Osteoblast (primary cell): ENCODE measurements around the gene AKAP6. TPM values are rescaled to one million over a fixed set of nuclear protein-coding genes. Genes with fewer than 3 reads are reported as not detected.
A peak's percentile ranks its signal among the peaks of the same experiment; 100 is the strongest.

Experiments used
- DNase-seq: peaks from one replicate; pipeline ENCODE4 v3.0.0; 2011; ENCODE audit warnings: low spot score, mixed read lengths; ENCODE audit not compliant: insufficient read length; ENCODE audit errors: missing footprints
- H2AFZ ChIP-seq: 2 replicates; pipeline ENCODE4 v1.6.0; 2011; ENCODE audit warnings: mild to moderate bottlenecking, low read length
- H3K27ac ChIP-seq: 2 replicates; pipeline ENCODE4 v1.5.1; 2011; ENCODE audit warnings: mild to moderate bottlenecking, low read depth, low read length, moderate library complexity
- H3K27me3 ChIP-seq: 2 replicates; pipeline ENCODE4 v1.6.0; 2012; ENCODE audit warnings: mild to moderate bottlenecking, control low read depth, inconsistent platforms, low read length, moderate library complexity; ENCODE audit not compliant: insufficient read depth
- H3K36me3 ChIP-seq: 2 replicates; pipeline ENCODE4 v1.5.1; 2011; ENCODE audit warnings: mild to moderate bottlenecking, low read length, control low read depth, moderate library complexity; ENCODE audit not compliant: insufficient read depth
- H3K4me1 ChIP-seq: 2 replicates; pipeline ENCODE4 v1.5.1; 2011; ENCODE audit warnings: mild to moderate bottlenecking, low read length, control low read depth, moderate library complexity; ENCODE audit not compliant: insufficient read depth
- H3K4me2 ChIP-seq: 2 replicates; pipeline ENCODE4 v1.6.0; 2011; ENCODE audit warnings: mild to moderate bottlenecking, low read length; ENCODE audit not compliant: insufficient read depth
- H3K4me3 ChIP-seq: fragments of 200-600 bp; sonication (generic); 3 replicates; pipeline ENCODE4 v1.5.1; 2012; ENCODE audit warnings: mild to moderate bottlenecking, low read length, inconsistent platforms; ENCODE audit not compliant: insufficient read depth
- H3K79me2 ChIP-seq: 2 replicates; pipeline ENCODE4 v1.6.0; 2012; ENCODE audit warnings: mild to moderate bottlenecking, low read length, control low read depth, inconsistent platforms; ENCODE audit not compliant: insufficient read depth
- H3K9me3 ChIP-seq: 2 replicates; pipeline ENCODE4 v1.5.1; 2011; ENCODE audit warnings: low read depth, low read length, control low read depth
- H4K20me1 ChIP-seq: 2 replicates; pipeline ENCODE4 v1.6.0; 2012; ENCODE audit warnings: mild to moderate bottlenecking, low read length, control low read depth; ENCODE audit not compliant: insufficient read depth
- CTCF ChIP-seq: IDR thresholded peaks from 2 replicates; pipeline ENCODE4 v1.5.1; 2011; ENCODE audit warnings: mild to moderate bottlenecking, low read depth, low read length, moderate library complexity; ENCODE audit errors: extremely low read depth
- total RNA-seq: library from RNA; depleted of rRNA; stranded (reverse); fragments of >200 nt; gene quantifications from 2 replicates; pipeline ENCODE4 v1.2.3, GENCODE V29; 2012

The AKAP6 gene
- total RNA-seq, 1 donor: 2.2 TPM

- no peak overlapping the region for H2AFZ ChIP-seq
- DNase-seq: no peak
Measured at GRCh38 chr14:32476532-32476931, 147.4 kb downstream of the AKAP6 start.

GRCh38 chr14:32477396-32477795 lies 148.3 kb downstream of the AKAP6 start:
- H2AFZ ChIP-seq: no peak overlapping the region
- DNase-seq: no peak
- H3K4me3 ChIP-seq: no peak overlapping the region
- no peaks in the 10 kb centered on the region for H3K27me3 ChIP-seq
- no peak overlapping the region for H3K27ac ChIP-seq
- H3K9me3 ChIP-seq: no peaks in the 10 kb centered on the region
- H3K36me3 ChIP-seq: no peaks in the 10 kb centered on the region
- H4K20me1 ChIP-seq: no peaks in the 10 kb centered on the region
- no peaks in the 10 kb centered on the region for H3K79me2 ChIP-seq
- H3K4me1 ChIP-seq: peaks cover 33% of the 10 kb centered on the region
- no peak overlapping the region for H3K4me2 ChIP-seq
- no peak for TF ChIP-seq CTCF

More at GRCh38 chr14:32476532-32476931, 147.4 kb downstream of the AKAP6 start:
- no peak overlapping the region for H3K4me2 ChIP-seq
- no peaks in the 10 kb centered on the region for H4K20me1 ChIP-seq
- no peaks in the 10 kb centered on the region for H3K9me3 ChIP-seq
- no peaks in the 10 kb centered on the region for H3K36me3 ChIP-seq
- H3K27ac ChIP-seq: no peak overlapping the region
- H3K4me3 ChIP-seq: no peak overlapping the region
- no peak for TF ChIP-seq CTCF
- H3K27me3 ChIP-seq: no peaks in the 10 kb centered on the region
- H3K4me1 ChIP-seq: peaks cover 42% of the 10 kb centered on the region
- H3K79me2 ChIP-seq: no peaks in the 10 kb centered on the region

- peak overlapping the region; percentile 8 for H3K27ac ChIP-seq
- peak; percentile 42 for DNase-seq
- H3K36me3 ChIP-seq: no peaks in the 10 kb centered on the region
- peaks cover 27% of the 10 kb centered on the region for H3K4me1 ChIP-seq
- H3K27me3 ChIP-seq: no peaks in the 10 kb centered on the region
- H3K4me3 ChIP-seq: no peak overlapping the region
- no peaks in the 10 kb centered on the region for H3K79me2 ChIP-seq
- peak overlapping the region; percentile 79 for H2AFZ ChIP-seq
- TF ChIP-seq CTCF: no peak
- no peaks in the 10 kb centered on the region for H4K20me1 ChIP-seq
- H3K9me3 ChIP-seq: no peaks in the 10 kb centered on the region
- peak overlapping the region; percentile 7 for H3K4me2 ChIP-seq
Measured at GRCh38 chr14:32478050-32478449, 149.0 kb downstream of the AKAP6 start.

- Histone ChIP-seq H3K36me3 (no peaks in the 10 kb centered on the region), H3K27me3 (no peaks in the 10 kb centered on the region), H3K9me3 (no peaks in the 10 kb centered on the region), H3K4me1 (peaks cover 20% of the 10 kb centered on the region), H3K4me2 (no peak overlapping the region), H3K27ac (peak overlapping the region; percentile 56), H4K20me1 (no peaks in the 10 kb centered on the region), H3K79me2 (no peaks in the 10 kb centered on the region), H2AFZ (peak overlapping the region; percentile 21), H3K4me3 (no peak overlapping the region)
- TF ChIP-seq CTCF: no peak
- DNase-seq: no peak
Measured at GRCh38 chr14:32480337-32480736, 151.2 kb downstream of the AKAP6 start.
